Activated CD8-positive, alpha-beta memory T cell treated with anti-CD3 and anti-CD28 coated beads for 24 hours (primary cell): ENCODE data around the gene CXorf58.
"Not testable (repeated sequence)": the region's sequence is repeated elsewhere in the genome, so short reads cannot be mapped to it uniquely, and the experiment has no call there.

Experiments
- DNase-seq: peaks from one replicate; pipeline ENCODE4 v3.0.0-alpha.2; 2020

The CXorf58 gene

GRCh38 chrX:23907498-23908218 is at the start of gene CXorf58, which contains the start of gene APOO:
Gene CXorf58, plus strand, starts transcription at chrX:23908006. Its CDS starts 2,297 bp downstream, at chrX:23910303.
Gene APOO, minus strand, starts transcription at chrX:23907938. Its CDS starts 236 bp downstream, at chrX:23907702.
- peak; percentile 92 for DNase-seq

- not testable (repeated sequence) for DNase-seq
Observed at GRCh38 chrX:23859238-23859637, 48.6 kb upstream of the CXorf58 start.

GRCh38 chrX:23861215-23861896 is 46.5 kb upstream of the CXorf58 start:
- DNase-seq = no peak

- not testable (repeated sequence) for DNase-seq
Observed at GRCh38 chrX:23861952-23862351, 45.9 kb upstream of the CXorf58 start.

GRCh38 chrX:23864742-23865326 is 43.0 kb upstream of the CXorf58 start:
- no peak for DNase-seq

GRCh38 chrX:23870041-23870440 is 37.8 kb upstream of the CXorf58 start:
- no peak for DNase-seq

- no peak for DNase-seq
Observed at GRCh38 chrX:23871905-23872546, 35.8 kb upstream of the CXorf58 start.

GRCh38 chrX:23879380-23880090 is 28.3 kb upstream of the CXorf58 start:
- no peak for DNase-seq

GRCh38 chrX:23883737-23884354 is 24.0 kb upstream of the CXorf58 start:
- peak; percentile 42 for DNase-seq

- DNase-seq = no peak
Observed at GRCh38 chrX:23884427-23885024, 23.3 kb upstream of the CXorf58 start.

GRCh38 chrX:23885803-23886202 is 22.0 kb upstream of the CXorf58 start:
- no peak for DNase-seq

GRCh38 chrX:23887451-23887850 is 20.4 kb upstream of the CXorf58 start:
- no peak for DNase-seq

GRCh38 chrX:23887918-23888317 is 19.9 kb upstream of the CXorf58 start:
- no peak for DNase-seq

GRCh38 chrX:23888887-23889501 is 18.8 kb upstream of the CXorf58 start:
- no peak for DNase-seq

GRCh38 chrX:23890933-23891332 is 16.9 kb upstream of the CXorf58 start:
- no peak for DNase-seq

GRCh38 chrX:23894993-23895392 is 12.8 kb upstream of the CXorf58 start:
- not testable (repeated sequence) for DNase-seq

GRCh38 chrX:23896539-23896938 is 11.3 kb upstream of the CXorf58 start:
- DNase-seq = not testable (repeated sequence)

- no peak for DNase-seq
Observed at GRCh38 chrX:23896981-23897380, 10.8 kb upstream of the CXorf58 start.

GRCh38 chrX:23898412-23898959 is 9.3 kb upstream of the CXorf58 start:
- DNase-seq = no peak

GRCh38 chrX:23900220-23900797 is 7.5 kb upstream of the CXorf58 start:
- DNase-seq = no peak

GRCh38 chrX:23901060-23901459 is 6.7 kb upstream of the CXorf58 start:
- DNase-seq = no peak
